Effector memory CD4-positive, alpha-beta T cell (primary cell): Measurements from ENCODE around the gene NLRC5.

ENCODE experiments used
- DNase-seq, 3 donors: peaks; one replicate each; pipeline ENCODE4 v3.0.0-alpha.2; 2020
- H3K27ac ChIP-seq: 2 replicates; pipeline ENCODE4 v1.7.0; 2013; ENCODE audit warnings: mild to moderate bottlenecking, low read length, moderate library complexity; ENCODE audit not compliant: insufficient read depth, poor library complexity, severe bottlenecking
- H3K27me3 ChIP-seq: replicated peaks from 2 replicates; pipeline ENCODE4 v1.7.0; 2013; ENCODE audit warnings: mild to moderate bottlenecking, low read length; ENCODE audit not compliant: insufficient read depth, control insufficient read depth, poor library complexity, severe bottlenecking
- H3K36me3 ChIP-seq: 2 replicates; pipeline ENCODE4 v1.7.0; 2013; ENCODE audit warnings: mild to moderate bottlenecking, low read length, moderate library complexity; ENCODE audit not compliant: control insufficient read depth, insufficient read depth
- H3K4me1 ChIP-seq: 2 replicates; pipeline ENCODE4 v1.7.0; 2013; ENCODE audit warnings: low read length, mild to moderate bottlenecking; ENCODE audit not compliant: control insufficient read depth, insufficient read depth, poor library complexity, severe bottlenecking
- H3K4me3 ChIP-seq: 2 replicates; pipeline ENCODE4 v1.7.0; 2013; ENCODE audit warnings: low read length, low read depth, mild to moderate bottlenecking; ENCODE audit not compliant: insufficient read depth, poor library complexity, severe bottlenecking
- H3K9me3 ChIP-seq: 2 replicates; pipeline ENCODE4 v1.7.0; 2013; ENCODE audit warnings: mild to moderate bottlenecking, low read length, moderate library complexity; ENCODE audit not compliant: control insufficient read depth

NLRC5 gene

GRCh38 chr16:57115514-57116182 is 126.3 kb downstream of the NLRC5 start:
- no peaks in the 10 kb centered on the region for H3K36me3 ChIP-seq
- no peak overlapping the region for H3K27ac ChIP-seq
- no peak for DNase-seq
- H3K9me3 ChIP-seq = no peaks in the 10 kb centered on the region
- no peaks in the 10 kb centered on the region for H3K27me3 ChIP-seq
- no peak overlapping the region for H3K4me3 ChIP-seq
- no peaks in the 10 kb centered on the region for H3K4me1 ChIP-seq

DNA sequence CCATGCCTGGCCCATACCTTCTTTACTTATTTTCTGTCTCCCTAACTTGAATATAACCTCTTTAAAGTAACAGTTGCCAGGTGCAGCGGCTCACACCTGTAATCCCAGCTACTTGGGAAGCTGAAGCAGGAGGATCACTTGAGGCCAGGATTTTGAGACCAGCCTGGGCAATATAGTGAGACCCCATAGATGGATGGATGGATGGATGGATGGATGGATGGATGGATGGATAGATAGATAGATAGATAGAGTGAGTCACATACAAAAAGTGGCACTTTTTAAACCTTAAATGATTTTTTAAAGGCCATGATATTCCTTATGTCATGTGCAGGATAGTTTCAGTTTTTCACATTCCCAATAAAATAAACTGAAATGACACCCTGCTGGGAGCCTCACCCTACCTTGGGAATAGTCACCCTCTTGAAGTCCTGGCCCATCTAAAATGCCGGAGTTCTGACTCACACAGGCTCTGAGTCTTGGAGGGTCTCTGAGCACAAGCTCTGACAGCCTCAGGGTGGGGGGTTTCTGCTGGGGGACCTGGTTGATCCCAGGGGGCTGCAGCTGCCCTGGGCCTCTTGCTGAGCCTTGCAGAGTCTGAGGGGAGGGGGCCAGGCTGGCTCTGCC is 129.2 kb downstream of the NLRC5 start:
- Histone ChIP-seq H3K27ac (no peak overlapping the region), H3K27me3 (no peaks in the 10 kb centered on the region), H3K9me3 (no peaks in the 10 kb centered on the region), H3K4me1 (peaks cover 3% of the 10 kb centered on the region), H3K4me3 (no peak overlapping the region), H3K36me3 (no peaks in the 10 kb centered on the region)
- no peak for DNase-seq

- no peak for DNase-seq
- no peak overlapping the region for H3K27ac ChIP-seq
- no peaks in the 10 kb centered on the region for H3K9me3 ChIP-seq
- no peaks in the 10 kb centered on the region for H3K36me3 ChIP-seq
- H3K4me3 ChIP-seq = no peak overlapping the region
- H3K27me3 ChIP-seq = no peaks in the 10 kb centered on the region
- peaks cover 6% of the 10 kb centered on the region for H3K4me1 ChIP-seq
Observed at GRCh38 chr16:57123216-57123973, 134.0 kb downstream of the NLRC5 start.

- no peak overlapping the region for H3K27ac ChIP-seq
- no peaks in the 10 kb centered on the region for H3K9me3 ChIP-seq
- H3K4me1 ChIP-seq = peaks cover 12% of the 10 kb centered on the region
- no peaks in the 10 kb centered on the region for H3K27me3 ChIP-seq
- no peaks in the 10 kb centered on the region for H3K36me3 ChIP-seq
- no peak overlapping the region for H3K4me3 ChIP-seq
- DNase-seq = no peak
Observed at GRCh38 chr16:57123974-57124674, 134.8 kb downstream of the NLRC5 start.

- no peaks in the 10 kb centered on the region for H3K9me3 ChIP-seq
- no peaks in the 10 kb centered on the region for H3K27me3 ChIP-seq
- no peak overlapping the region for H3K27ac ChIP-seq
- H3K4me1 ChIP-seq = peaks cover 21% of the 10 kb centered on the region
- DNase-seq = no peak
- no peak overlapping the region for H3K4me3 ChIP-seq
- no peaks in the 10 kb centered on the region for H3K36me3 ChIP-seq
Observed at GRCh38 chr16:57125376-57125775, 136.0 kb downstream of the NLRC5 start.

DNA sequence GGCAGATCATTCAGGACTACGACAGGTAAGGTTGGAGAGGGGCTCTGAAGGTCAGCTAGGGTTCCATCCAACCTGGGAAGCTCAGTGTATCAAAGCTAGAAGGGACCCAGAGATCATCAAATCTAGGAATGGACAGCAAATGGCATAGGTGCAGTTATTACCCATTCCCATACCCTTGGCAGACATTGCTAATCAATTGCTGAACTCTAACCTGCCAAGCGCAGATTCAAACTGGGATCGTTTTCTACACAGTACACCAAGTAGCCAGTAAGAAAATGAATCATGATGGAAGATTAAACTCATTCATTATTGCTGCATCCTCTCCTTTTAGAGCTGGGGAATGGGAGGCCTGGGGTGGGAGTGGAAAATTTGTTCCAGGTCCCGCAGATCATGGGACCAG is 136.6 kb downstream of the NLRC5 start:
- no peaks in the 10 kb centered on the region for H3K9me3 ChIP-seq
- DNase-seq = no peak
- no peaks in the 10 kb centered on the region for H3K36me3 ChIP-seq
- H3K27me3 ChIP-seq = no peaks in the 10 kb centered on the region
- H3K4me3 ChIP-seq = no peak overlapping the region
- peaks cover 23% of the 10 kb centered on the region for H3K4me1 ChIP-seq
- H3K27ac ChIP-seq = no peak overlapping the region

GRCh38 chr16:57126411-57126810 is 137.1 kb downstream of the NLRC5 start:
- Histone ChIP-seq H3K27ac (no peak overlapping the region), H3K27me3 (no peaks in the 10 kb centered on the region), H3K9me3 (no peaks in the 10 kb centered on the region), H3K4me1 (peaks cover 23% of the 10 kb centered on the region), H3K36me3 (no peaks in the 10 kb centered on the region), H3K4me3 (no peak overlapping the region)
- no peak for DNase-seq

DNA sequence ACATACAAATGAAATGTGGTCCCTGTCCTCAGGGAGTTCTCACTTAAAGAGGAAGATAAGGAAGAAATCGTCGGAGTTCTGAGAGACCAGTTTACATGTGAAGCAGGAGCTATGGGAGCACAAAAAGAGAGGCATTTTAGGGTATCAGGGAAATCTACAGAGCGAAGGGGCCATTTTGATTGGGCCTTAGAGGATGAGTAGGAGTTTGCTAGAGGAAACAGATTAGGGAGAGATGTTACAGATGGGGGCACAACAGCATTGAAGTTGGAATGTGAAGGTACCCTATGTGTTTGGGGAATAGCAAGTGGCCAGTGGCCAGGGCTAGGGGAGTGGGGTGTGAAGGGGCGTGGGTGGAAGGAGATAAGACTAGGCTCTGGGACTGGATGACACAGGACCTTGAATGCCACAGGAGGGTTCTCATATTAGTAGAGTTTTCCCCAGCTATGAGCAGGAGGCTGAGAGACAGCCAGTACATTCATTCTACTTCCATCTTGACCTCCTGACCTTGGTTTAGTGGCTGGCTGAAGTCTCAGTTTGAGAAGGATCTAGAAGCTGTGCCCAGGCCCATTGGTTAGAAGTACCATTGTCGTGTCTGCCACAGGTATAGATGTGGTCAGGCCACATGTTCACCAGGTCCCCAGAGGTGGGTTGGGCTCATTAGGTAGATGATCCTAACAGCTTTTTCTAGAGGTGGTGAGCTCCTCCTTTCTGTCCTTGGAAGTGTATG is 137.8 kb downstream of the NLRC5 start:
- no peak for DNase-seq
- H3K4me1 ChIP-seq = peaks cover 23% of the 10 kb centered on the region
- no peaks in the 10 kb centered on the region for H3K36me3 ChIP-seq
- no peak overlapping the region for H3K27ac ChIP-seq
- no peaks in the 10 kb centered on the region for H3K9me3 ChIP-seq
- no peaks in the 10 kb centered on the region for H3K27me3 ChIP-seq
- no peak overlapping the region for H3K4me3 ChIP-seq

- H3K27ac ChIP-seq = no peak overlapping the region
- no peaks in the 10 kb centered on the region for H3K27me3 ChIP-seq
- H3K4me1 ChIP-seq = peaks cover 29% of the 10 kb centered on the region
- no peaks in the 10 kb centered on the region for H3K36me3 ChIP-seq
- DNase-seq = no peak
- no peak overlapping the region for H3K4me3 ChIP-seq
- no peaks in the 10 kb centered on the region for H3K9me3 ChIP-seq
Observed at GRCh38 chr16:57127836-57128235, 138.5 kb downstream of the NLRC5 start.
